Measurements from ENCODE around the gene LYSMD3. TPM values are rescaled to one million over a fixed set of nuclear protein-coding genes. Genes with fewer than 3 reads are reported as not detected.

Gene LYSMD3
- total and polyA plus RNA-seq, 9 of the 15 experiments (the other 6 are each of a cell fraction or from before 2014, with no cell fraction given) = 9.5 to 42.3 (median 20.7) TPM

GRCh38 chr5:90473396-90474234 is 55.8 kb downstream of the LYSMD3 start (continued):
- TF ChIP-seq CEBPZ (IDR thresholded peaks at IDR 0.05; ENCODE audit: borderline replicate concordance, low read depth, low read length) = no peak
- no peak for TF ChIP-seq ZNF217 (CRISPR knock-in tag; IDR thresholded peaks at IDR 0.05)
- TF ChIP-seq ILF3 (IDR thresholded peaks at IDR 0.05; ENCODE audit: borderline replicate concordance) = no peak
- TF ChIP-seq ZBTB11 (CRISPR knock-in tag; IDR thresholded peaks at IDR 0.05) = no peak
- TF ChIP-seq HCFC1 (IDR thresholded peaks at IDR 0.05; ENCODE audit: low read depth, low read length) = no peak
- peak; percentile 82 for TF ChIP-seq ZNF592 (IDR thresholded peaks at IDR 0.05)
- no peak for TF ChIP-seq MTA3 (IDR thresholded peaks at IDR 0.05; ENCODE audit: borderline replicate concordance)
- no peak for TF ChIP-seq MCM5 (IDR thresholded peaks at IDR 0.05; ENCODE audit: low read depth)
- no peak for TF ChIP-seq MCM3 (IDR thresholded peaks at IDR 0.05)
- no peak for TF ChIP-seq ESRRB (CRISPR knock-in tag; IDR thresholded peaks at IDR 0.05; ENCODE audit: borderline replicate concordance)
- TF ChIP-seq STAT6 (CRISPR knock-in tag; IDR thresholded peaks at IDR 0.05) = no peak
- no peak for TF ChIP-seq TAF7 (tag; IDR thresholded peaks at IDR 0.05)

Measured in K562 (cell line).